GM12873 (cell line): ENCODE measurements around the gene ZFP36.

Experiments used
- TF ChIP-seq, protein P1 (sequence below): IDR thresholded peaks from 2 replicates; pipeline ENCODE4 v1.5.1; 2012; ENCODE audit warnings: low read depth, mild to moderate bottlenecking, moderate library complexity, low read length, control low read depth; ENCODE audit not compliant: insufficient read depth; ENCODE audit errors: missing control alignments

The ZFP36 gene

DNA sequence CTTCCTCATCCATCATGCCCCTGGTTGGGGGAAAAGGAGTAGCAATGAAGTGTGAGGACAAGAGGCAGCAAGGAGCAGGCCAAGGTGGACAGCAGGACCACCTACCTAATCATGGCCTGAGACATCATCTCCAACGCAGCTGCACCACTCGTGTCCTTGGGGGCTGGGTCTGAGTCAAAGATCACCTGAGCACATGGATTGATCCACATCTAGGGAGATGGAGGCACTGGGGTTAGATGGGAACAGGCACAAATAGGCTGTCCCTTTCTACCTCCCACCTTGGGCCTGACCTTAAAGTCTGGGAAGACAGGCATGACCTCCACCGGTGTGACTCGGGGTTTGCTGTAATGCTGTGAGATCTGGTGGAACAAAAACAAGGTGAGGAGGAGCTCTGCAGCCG is 18.0 kb upstream of the ZFP36 start:
- TF ChIP-seq, protein P1, sequence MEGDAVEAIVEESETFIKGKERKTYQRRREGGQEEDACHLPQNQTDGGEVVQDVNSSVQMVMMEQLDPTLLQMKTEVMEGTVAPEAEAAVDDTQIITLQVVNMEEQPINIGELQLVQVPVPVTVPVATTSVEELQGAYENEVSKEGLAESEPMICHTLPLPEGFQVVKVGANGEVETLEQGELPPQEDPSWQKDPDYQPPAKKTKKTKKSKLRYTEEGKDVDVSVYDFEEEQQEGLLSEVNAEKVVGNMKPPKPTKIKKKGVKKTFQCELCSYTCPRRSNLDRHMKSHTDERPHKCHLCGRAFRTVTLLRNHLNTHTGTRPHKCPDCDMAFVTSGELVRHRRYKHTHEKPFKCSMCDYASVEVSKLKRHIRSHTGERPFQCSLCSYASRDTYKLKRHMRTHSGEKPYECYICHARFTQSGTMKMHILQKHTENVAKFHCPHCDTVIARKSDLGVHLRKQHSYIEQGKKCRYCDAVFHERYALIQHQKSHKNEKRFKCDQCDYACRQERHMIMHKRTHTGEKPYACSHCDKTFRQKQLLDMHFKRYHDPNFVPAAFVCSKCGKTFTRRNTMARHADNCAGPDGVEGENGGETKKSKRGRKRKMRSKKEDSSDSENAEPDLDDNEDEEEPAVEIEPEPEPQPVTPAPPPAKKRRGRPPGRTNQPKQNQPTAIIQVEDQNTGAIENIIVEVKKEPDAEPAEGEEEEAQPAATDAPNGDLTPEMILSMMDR: no peak

DNA sequence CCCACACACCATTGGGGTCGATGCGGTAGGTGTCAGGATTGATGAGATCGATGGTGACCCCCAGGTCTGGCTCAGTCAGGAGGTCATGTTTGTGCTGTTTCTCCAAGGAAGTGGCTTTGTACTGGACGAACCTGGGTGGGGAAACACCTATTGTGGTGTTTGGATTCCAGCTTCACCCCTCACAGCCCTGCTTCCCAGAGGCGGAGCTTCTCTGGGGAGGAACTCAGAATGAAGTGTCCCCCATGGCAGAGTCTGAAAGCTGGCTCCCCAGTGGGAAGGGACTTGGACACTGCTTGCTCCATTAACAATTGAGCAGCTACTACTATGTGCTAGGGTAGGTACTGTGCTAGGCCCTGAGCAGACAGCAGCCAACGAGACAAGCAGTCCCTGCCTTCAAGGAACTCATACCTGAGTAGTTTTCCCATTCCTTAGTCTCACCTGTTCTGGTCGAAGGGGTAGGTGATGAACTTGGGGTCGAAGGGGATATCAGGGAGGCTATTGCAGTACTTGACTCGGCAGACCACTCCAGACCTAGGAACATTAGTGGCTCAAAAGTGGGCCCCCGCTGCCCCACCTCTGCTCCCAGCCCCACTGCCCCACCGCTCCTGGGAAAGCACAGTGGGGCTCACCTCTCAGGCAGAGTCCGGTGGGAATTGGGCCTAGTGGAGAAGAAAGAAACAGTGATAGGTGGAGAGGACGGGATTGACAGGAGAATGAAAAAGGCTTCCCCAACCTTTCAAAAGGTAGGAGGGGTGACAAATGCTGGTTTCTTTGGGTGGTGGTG is 16.8 kb upstream of the ZFP36 start:
- TF ChIP-seq, protein P1: no peak

DNA sequence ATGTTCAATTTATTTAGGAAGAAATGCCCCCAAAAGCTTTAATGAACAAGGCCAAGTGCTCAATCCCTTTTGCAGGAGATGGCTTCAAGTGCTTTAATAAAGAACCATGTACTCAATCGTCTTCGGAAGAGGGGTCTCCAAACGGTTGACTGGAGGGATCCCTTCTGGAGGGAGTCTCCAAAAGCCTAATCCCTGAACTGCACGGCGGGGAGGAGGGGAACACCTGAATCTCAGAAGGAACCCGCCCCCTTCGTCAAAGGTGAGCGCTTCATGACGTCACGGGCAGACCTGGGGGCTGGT is 16.2 kb upstream of the ZFP36 start:
- TF ChIP-seq, protein P1: no peak

DNA sequence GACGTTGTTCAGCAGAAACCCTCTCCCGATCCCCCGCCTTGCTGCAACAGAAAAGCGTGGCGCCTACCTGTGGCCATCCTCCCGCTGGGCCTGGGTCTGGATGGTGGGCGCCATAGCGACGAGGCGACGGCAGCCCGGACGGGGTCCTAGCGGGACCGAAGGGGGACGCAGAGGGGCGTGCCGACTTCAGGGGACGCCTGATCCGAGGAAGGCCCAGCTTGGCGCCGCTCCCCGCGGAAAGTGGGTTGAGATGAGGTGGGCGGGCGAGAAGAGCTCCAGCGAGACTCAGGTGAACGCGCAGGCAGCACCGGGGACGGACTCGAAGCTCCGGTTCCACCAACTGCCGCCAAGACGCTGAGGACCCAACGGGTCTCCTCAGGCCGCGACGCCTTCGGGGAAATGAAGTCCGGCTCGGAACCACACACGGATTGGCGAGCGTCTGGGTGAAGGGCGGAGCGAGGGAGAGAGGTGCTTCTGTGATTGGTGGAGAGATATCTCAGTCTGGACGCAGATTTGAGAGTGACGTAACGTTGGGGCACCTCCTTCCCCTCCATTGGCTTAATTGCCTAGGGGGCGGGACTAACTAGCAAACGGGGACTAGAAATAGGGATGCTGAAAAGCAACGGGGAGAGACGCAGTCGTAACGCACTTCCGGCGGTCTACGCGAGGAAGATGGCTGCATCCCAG is 15.8 kb upstream of the ZFP36 start, which contains the start of the genes MED29 and PAF1:
MED29 (plus strand) TSS at position 628 of the 687 bp plus-strand sequence; CDS start at position 673, 45 bp downstream.
PAF1 (minus strand) TSS at position 356 of the 687 bp plus-strand sequence; CDS start at position 114, 242 bp downstream.
- TF ChIP-seq, protein P1: peak; percentile 22

DNA sequence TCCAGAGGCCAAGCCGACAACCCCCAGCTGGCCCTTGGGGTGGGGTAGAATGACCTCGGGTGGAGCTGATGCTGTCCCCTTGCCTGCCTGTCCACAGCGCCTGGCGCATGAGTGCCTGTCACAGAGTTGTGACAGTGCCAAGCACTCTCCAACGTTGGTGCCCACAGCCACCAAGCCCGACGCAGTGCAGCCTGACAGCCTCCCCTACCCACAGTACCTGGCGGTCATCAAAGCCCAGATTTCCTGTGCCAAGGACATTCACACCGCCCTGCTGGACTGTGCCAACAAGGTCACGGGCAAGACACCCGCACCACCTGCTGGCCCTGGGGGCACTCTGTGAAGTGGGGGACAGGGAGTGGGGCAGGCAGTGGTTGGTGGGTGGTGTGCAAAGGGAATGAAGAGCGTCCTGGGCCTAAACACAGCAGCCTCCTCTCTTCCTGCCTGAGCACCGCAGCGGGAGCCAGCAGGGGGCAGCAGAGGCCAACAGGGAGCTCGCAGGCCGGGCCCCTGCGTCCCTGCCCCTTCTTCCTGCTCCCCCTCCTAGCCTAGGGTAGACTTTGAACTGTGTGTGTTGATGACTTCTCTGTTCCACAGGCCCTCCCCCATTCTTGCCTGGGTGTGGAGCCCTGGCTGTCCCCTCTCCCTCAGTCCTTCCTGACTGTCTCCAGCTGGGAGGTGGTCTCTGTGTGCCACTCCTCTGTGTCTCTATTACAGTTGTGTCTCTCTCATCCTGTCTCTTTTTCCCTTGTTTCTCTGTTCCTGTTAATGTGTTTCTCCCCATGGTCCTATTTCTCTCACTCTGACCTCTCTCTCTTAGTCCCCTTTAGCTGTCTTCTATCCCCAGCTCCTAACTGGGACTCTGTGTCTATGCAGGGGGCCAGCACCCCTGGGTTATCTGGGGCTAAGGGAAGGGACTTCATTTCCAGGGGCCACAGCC is 9.0 kb upstream of the ZFP36 start:
- TF ChIP-seq, protein P1: peak; percentile 99

DNA sequence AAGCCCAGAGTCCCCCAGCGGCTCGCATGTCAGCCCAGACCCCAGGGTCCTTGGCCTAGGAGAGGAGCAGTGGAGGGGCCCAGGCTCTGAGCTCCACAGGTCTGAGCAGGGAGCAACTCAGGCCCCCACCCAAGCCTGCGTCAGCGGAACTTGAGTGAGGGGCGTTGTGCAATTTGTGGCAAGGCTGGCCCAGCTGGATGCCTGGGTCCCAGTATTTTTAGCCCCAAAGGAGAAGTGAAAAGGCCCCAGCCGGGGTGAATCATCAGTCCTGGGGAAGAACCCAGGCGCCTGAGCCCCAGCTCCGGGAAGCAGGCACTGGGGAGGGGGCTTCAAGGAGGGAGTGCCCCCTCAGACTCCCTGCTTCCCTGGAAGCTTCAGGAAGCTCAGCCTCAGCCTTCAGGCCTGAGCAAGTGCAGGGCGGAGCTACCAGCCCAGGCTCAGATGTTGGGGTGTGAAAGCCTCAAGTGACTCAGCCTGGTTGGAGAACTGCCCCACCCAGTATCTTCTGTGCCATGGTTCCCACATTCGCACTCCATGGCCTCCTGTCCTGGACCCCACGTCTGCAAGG is 8.3 kb upstream of the ZFP36 start:
- TF ChIP-seq, protein P1: no peak

DNA sequence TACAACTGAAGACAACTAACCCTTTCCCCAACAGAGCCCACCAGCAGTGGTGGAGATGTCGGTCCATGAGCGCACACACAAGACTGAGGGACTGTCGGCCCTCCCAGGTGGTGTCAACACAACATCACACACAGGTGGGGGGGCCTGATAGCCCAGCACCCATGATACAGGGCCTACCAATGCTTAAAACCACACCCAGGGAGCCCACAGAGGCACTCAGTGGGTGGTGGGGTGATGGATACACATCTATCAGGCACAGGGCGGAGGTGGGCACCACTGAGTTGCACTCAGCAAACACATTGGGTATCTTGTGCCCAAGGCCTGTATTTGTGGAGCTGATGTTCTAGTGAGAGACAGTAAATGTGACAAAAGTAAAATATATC is 7.0 kb upstream of the ZFP36 start:
- TF ChIP-seq, protein P1: no peak
